H54 (cell line): ENCODE measurements around the gene SLC49A3.

Experiments
- DNase-seq: peaks from one replicate; pipeline ENCODE4 v3.0.0; 2011; ENCODE audit warnings: low spot score, mixed read lengths; ENCODE audit not compliant: insufficient read length
- FAIRE-seq: peaks from 3 replicates; lab custom pipeline; 2011; peaks lifted over from hg19 to GRCh38; lab: Jason Lieb, UNC
- POLR2A ChIP-seq: IDR thresholded peaks from 2 replicates; pipeline ENCODE4 v1.6.1; 2011; ENCODE audit warnings: low read depth, mild to moderate bottlenecking, low read length

Gene SLC49A3

DNA sequence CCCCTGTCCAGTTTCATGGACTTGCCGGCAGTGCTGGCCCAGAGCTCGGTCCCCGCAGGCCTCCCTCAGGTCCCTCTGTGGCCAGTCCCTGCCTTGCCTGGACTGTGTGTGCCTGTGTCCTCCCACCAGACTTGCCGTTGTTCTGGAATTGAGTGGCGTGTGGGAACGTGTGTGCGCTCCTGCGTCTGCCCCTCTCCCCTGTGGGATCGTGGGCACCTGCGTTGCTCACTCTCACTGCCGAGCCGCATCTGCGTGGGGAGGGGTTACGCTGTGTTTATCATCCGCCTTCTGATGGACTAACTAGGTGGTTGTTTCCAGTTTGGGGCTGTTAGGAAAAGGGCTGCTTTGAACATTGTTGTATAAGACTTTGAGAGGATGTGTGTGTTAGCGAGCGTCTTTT is 37.9 kb upstream of the SLC49A3 start:
- FAIRE-seq (no peak), DNase-seq (no peak)

DNA sequence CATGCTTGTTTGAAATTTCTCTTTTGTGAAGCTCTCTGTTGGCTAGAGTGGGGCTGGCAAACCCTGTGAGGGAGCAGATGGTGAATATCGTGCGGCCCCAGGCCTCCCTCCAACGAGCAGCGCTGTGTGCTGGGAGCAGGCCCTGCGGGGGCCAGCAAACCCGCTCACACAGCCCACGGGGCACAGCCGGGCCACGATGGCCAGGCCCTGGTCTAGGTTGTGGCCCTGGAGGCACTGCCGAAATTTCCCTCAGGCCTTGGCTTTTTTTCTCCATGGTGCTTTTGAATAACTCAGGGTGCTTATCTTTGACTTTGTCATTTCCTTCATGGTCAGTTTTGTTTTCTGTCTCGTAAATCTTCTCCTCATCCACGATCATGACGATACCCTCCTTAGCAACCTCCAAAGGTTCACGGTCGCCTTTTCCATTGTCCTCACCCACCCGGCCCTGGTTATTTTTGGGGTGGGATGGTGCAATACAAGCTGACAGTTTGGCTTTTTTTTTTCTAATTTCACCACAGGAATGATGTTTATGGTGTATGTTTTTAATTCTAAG is 37.4 kb upstream of the SLC49A3 start:
- no peak for TF ChIP-seq POLR2A
- no peak for FAIRE-seq
- no peak for DNase-seq

More for the DNA sequence above, 37.9 kb upstream of the SLC49A3 start:
- no peak for TF ChIP-seq POLR2A

DNA sequence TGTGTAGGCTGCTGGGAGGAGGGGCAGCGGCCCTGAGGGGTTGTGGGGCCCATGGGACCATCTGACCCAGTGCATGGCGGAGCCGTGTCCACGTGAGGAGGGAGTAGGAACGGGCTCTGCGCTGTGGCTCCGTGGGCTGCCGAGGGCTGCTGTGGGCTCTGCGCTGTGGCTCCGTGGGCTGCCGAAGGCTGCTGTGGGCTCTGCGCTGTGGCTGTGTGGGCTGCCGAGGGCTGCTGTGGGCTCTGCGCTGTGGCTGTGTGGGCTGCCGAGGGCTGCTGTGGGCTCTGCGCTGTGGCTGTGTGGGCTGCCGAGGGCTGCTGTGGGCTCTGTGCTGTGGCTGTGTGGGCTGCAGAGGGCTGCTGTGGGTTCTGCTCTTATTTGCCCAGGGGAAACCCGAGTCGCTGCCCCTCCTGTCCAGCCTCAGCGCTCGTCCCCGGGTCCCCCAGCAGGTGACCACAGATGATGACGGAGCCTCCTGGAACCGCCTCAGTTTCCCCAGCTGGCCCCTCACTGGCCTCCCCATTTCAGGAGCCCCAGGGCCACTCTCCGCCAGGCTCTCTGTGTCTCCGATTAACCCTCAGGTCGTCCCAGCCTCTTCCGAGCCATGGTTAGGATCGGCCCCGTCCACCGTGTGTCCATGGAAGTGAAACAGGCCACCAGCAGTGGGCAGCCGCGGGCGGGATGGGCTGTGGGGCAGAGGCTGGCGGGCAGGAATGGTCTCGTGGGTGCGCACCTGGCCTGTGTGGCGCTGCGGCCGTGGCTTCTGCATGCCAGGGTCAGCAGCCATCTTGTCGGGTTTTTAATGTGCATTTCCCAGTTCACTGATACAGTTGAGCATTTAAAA is 36.7 kb upstream of the SLC49A3 start:
- no peak for TF ChIP-seq POLR2A
- FAIRE-seq = no peak
- no peak for DNase-seq

DNA sequence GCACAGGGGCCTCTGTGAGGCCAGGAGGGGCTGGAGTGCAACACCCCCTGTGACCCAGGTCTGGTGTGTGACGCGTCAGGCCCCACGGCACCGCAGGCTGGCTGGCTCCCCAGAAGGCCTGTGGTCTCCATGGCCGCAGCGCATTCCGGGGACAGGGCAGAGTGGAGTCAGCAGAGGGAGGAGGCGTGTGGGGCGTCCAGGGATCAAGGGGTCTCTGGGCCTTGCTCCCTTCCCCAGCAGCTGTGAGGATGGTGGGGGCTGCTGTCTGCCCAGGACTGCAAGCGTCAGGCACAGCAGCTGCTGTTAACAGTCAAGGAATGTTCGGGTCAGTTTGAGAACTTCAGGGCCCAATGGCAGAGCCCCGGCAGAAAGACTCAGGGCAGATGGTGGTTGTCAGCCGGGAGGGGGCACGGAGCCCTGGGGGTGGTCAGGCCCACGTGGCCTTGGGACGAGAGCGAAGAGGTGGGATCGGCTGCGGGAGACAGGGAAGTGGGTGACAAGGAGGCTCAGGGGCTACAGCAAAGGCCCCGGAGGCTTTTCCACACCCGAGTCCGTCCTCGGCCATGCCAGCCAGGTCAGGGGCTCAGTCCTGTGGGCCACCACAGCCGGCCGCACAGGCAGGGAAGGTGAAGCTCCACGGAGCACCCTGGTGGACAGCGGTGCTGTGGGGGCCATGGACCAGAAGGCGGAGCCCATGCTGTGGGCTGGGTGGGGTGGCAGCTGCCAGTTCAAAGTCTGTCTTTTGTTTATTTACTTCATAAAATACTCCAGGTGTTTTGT is 35.0 kb upstream of the SLC49A3 start:
- DNase-seq (no peak), FAIRE-seq (no peak)
- TF ChIP-seq POLR2A = no peak

DNA sequence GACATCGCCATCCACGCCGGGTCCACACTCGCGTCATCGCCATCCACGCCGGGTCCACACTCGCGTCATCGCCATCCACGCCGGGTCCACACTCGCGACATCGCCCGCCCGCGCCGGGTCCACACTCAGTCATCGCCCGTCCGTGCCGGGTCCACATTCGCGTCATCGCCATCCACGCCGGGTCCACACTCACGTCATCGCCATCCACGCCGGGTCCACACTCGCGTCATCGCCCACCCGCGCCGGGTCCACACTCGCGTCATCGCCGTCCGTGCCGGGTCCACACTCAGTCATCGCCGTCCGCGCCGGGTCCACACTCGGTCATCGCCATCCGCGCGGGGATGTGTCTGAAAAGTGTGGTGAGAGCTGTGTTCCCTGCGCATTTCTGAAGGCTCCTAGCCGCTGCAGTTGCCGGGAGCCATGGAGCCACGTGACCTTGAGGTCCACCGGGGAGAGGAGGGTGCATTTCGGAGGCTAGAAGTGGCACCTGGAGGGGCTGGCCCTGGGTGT is 34.0 kb upstream of the SLC49A3 start:
- FAIRE-seq = no peak
- DNase-seq = no peak
- no peak for TF ChIP-seq POLR2A

DNA sequence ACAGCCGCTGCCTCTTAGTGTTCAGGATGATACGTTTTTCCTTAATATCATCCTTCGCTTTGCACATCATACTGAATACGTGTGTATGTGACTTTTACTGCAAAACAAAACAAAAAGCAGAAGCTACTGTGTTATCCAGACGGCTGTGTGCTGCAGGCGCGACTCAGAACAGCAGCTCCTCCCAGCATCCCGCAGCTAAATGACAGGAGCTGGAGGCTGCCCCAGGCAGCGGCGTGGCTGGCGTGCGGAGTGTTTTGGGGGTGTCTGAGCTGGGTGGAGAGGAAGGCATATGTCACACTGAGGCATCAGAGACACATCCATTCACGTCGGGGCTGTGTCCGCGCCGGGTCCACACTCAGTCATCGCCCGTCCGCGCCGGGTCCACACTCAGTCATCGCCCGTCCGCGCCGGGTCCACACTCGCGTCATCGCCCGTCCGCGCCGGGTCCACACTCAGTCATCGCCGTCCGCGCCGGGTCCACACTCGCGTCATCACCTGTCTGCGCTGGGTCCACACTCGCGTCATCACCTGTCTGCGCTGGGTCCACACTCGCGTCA is 33.3 kb upstream of the SLC49A3 start:
- FAIRE-seq (no peak), DNase-seq (no peak)
- TF ChIP-seq POLR2A = no peak

DNA sequence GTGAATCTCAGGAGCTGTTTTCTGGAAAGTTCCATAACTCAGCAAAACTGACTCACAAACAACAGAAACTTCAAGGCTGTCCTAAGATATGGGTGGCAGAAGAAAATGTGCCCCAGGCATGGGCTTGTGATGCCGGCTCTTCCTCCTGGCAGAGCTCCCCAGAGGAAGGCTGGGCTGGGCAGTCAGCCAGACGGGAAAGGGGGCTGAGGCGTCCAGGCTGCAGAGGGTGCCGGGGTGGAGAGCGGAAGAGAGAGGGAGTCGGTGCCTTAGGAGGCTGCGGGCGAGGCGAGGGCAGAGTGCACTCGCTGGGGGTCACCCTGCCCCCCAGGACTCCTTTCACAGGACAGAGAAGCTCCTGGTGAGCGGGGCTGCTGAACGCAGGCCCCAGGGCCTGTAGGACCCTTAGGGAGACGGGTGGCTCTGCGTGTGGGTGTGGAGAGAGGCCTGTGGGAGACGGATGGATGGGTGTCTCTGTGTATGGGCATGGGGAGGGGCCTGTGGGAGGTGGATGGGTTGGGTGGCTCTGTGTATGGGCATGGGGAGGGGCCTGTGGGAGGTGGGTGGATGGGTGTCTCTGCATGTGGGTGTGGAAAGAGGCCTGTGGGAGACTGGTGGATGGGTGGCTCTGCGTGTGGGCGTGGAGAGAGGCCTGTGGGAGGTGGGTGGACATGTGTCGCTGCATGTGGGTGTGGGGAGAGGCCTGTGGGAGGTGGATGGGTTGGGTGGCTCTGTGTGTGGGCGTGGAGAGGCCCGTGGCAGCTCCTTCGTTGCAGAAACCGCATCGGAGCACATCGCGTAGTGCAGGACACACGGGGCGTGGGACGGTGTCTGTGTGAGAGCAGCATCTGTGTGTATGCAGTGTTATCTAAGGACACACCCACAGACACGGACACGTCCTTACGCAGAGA is 32.6 kb upstream of the SLC49A3 start:
- FAIRE-seq = no peak
- TF ChIP-seq POLR2A = no peak
- no peak for DNase-seq

DNA sequence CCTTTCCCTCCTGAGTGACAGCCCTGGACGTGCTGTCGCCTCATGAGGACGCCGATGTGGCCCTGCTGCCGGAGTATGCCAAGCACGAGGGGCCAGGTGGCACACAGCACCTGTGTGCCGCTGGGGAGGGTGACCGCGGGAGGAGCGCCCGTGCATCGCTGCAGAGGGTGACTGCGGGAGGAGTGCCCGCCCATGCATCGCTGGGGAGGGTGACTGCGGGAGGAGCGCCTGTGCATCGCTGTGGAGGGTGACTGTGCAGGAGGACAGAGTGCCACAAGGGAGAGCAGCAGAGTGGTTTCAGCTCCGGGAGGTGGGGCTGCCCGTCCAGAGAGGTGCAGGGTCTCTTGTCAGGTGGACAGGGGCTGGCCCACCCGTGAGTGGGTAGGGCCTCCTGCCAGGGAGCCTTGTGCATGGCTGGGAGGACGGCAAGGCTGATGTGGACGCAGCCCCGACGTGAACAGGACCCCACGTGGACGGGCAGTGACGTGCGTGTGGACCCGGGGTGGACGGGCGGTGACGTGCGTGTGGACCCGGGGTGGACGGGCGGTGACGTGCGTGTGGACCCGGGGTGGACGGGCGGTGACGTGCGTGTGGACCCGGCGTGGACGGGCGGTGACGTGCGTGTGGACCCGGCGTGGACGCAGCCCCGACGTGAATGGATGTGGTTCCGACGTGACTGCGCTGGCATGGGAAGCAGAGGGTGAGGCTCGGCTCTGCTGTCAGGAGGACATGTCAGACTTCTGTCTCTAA is 31.3 kb upstream of the SLC49A3 start:
- TF ChIP-seq POLR2A = no peak
- DNase-seq (no peak), FAIRE-seq (no peak)

DNA sequence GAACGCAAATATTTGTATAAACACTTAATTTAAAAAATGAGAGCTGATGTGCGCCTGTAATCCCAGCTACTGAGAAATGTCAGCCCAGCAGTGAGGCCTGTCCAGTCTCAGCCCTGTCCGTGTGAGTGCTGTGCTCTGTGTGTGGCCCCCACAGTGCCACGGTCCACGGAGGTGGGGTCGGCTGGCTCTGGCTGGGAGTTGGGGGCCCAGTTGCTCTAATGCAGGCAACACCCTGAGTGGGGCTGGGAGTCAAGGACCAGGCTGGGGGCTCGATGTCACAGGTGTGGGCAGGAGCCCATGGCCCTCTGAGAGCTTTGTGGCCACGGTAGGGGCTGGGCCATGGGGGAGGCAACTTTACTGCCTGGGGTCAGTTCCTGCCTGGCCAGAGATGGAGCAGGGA is 29.5 kb upstream of the SLC49A3 start:
- TF ChIP-seq POLR2A = no peak
- DNase-seq (no peak), FAIRE-seq (no peak)

DNA sequence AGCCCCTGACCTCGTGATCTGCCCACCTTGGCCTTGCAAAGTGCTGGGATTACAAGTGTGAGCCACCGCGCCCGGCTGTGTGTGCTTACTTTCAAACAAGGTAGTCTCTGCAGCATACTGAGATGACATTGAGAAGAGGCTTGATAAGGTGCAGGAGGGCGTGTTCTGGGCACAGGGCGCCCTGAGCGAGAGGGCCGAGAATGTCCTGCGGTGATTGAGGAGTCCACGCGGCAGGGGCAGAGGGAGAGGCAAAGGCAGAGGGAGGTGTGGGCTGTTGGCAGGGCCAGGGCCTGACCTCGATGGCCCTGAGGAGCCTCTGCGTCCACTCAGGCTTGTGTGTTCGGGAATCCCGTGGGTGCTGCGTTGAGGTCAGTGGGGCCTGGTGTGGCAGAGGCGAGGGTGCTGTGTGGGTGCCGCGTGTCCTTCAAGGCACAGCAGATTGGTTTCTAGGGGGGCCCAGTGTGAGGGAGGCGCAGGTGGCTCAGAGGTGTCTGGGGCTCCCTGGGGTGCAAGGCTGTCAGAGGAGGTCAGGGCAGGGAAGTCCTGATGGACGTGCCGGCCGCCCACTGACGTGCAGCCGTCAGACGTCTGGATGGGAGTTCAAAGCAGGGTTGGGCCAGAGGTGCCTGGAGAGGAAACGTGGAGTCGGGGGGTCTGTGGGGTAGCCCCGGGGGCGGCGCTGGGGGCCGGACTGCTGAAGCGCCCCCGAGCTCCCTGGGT is 28.8 kb upstream of the SLC49A3 start:
- no peak for DNase-seq
- no peak for TF ChIP-seq POLR2A
- FAIRE-seq = no peak

DNA sequence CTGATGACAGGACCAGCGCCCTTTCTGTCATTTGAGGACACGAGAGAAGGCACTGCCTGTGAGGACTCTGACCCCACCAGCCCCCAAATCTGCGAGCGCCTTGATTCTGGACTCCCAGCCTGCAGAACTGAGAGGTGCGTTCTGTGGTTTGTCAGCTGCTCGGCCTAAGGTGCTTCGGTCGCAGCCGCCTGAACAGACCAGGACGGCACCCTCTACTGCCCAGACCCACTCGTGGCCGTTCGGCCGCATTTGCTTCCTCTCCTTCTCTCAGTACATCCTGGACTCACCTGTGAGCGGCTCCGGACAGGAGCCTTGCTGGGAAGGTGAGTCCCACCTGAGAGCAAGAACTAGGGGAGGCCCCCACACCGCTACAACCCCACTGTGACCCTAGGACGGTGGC is 25.1 kb upstream of the SLC49A3 start:
- TF ChIP-seq POLR2A = no peak
- DNase-seq (no peak), FAIRE-seq (no peak)
